GM12865 (cell line): ENCODE data around the gene PPIA.

Source experiments
- DNase-seq: peaks from one replicate; pipeline ENCODE4 v3.0.0; 2010; ENCODE audit warnings: low read depth
- H3K4me3 ChIP-seq: 2 replicates; pipeline ENCODE4 v1.5.1; 2011; ENCODE audit warnings: mild to moderate bottlenecking, low read depth, low read length, control low read depth
- CTCF ChIP-seq: IDR thresholded peaks from 2 replicates; pipeline ENCODE4 v1.5.1; 2011; ENCODE audit warnings: low read length, control low read depth, low read depth, inconsistent platforms; ENCODE audit not compliant: insufficient read depth; ENCODE audit errors: missing control alignments

PPIA gene

GRCh38 chr7:44764665-44765578, 31.6 kb upstream of the PPIA start:
- no peak overlapping the region for H3K4me3 ChIP-seq
- DNase-seq: no peak
- TF ChIP-seq CTCF: no peak

- no peak overlapping the region for H3K4me3 ChIP-seq
- TF ChIP-seq CTCF: no peak
- no peak for DNase-seq
Measured at GRCh38 chr7:44765579-44766415, 30.7 kb upstream of the PPIA start.

GRCh38 chr7:44766416-44766801, 30.1 kb upstream of the PPIA start:
- H3K4me3 ChIP-seq: no peak overlapping the region
- DNase-seq: no peak
- no peak for TF ChIP-seq CTCF

- no peak for TF ChIP-seq CTCF
- no peak overlapping the region for H3K4me3 ChIP-seq
- no peak for DNase-seq
Measured at GRCh38 chr7:44767134-44767911, 29.2 kb upstream of the PPIA start.

GRCh38 chr7:44767912-44768627, 28.4 kb upstream of the PPIA start:
- peak; percentile 62 for DNase-seq
- TF ChIP-seq CTCF: no peak
- H3K4me3 ChIP-seq: no peak overlapping the region
